Measurements from ENCODE around the gene PPP2R1A.

GRCh38 chr19:52190487-52191293 is 838 bp downstream of the PPP2R1A start:
- TF ChIP-seq POLR2A (IDR thresholded peaks at IDR 0.05): no peak
- TF ChIP-seq, protein P1, sequence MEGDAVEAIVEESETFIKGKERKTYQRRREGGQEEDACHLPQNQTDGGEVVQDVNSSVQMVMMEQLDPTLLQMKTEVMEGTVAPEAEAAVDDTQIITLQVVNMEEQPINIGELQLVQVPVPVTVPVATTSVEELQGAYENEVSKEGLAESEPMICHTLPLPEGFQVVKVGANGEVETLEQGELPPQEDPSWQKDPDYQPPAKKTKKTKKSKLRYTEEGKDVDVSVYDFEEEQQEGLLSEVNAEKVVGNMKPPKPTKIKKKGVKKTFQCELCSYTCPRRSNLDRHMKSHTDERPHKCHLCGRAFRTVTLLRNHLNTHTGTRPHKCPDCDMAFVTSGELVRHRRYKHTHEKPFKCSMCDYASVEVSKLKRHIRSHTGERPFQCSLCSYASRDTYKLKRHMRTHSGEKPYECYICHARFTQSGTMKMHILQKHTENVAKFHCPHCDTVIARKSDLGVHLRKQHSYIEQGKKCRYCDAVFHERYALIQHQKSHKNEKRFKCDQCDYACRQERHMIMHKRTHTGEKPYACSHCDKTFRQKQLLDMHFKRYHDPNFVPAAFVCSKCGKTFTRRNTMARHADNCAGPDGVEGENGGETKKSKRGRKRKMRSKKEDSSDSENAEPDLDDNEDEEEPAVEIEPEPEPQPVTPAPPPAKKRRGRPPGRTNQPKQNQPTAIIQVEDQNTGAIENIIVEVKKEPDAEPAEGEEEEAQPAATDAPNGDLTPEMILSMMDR (IDR thresholded peaks at IDR 0.05): no peak
